Retinal pigment epithelial cell (primary cell): Measurements from ENCODE around the gene MAML3.

ENCODE experiments used
- DNase-seq: peaks from one replicate; pipeline ENCODE4 v3.0.0-alpha.2; 2010; ENCODE audit warnings: low read depth
- H3K4me3 ChIP-seq: 2 replicates; pipeline ENCODE4 v1.5.1; 2011; ENCODE audit warnings: mild to moderate bottlenecking, low read length, control low read depth, moderate library complexity
- CTCF ChIP-seq: conservative IDR thresholded peaks from 2 replicates; pipeline ENCODE4 v1.5.1; 2011; ENCODE audit warnings: low read depth, low read length, control low read depth, inconsistent platforms

Gene MAML3

GRCh38 chr4:140003876-140004548 is 150.0 kb downstream of the MAML3 start:
- no peak for DNase-seq
- H3K4me3 ChIP-seq: peak overlapping the region; percentile 45
- no peak for TF ChIP-seq CTCF

- H3K4me3 ChIP-seq: no peak overlapping the region
- no peak for DNase-seq
- TF ChIP-seq CTCF: no peak
Observed at GRCh38 chr4:140000232-140000631, 153.8 kb downstream of the MAML3 start.

- peak; percentile 63 for DNase-seq
- H3K4me3 ChIP-seq: no peak overlapping the region
- no peak for TF ChIP-seq CTCF
Observed at GRCh38 chr4:139988863-139989765, 164.9 kb downstream of the MAML3 start.

GRCh38 chr4:139987502-139987850 is 166.5 kb downstream of the MAML3 start:
- no peak overlapping the region for H3K4me3 ChIP-seq
- no peak for DNase-seq
- TF ChIP-seq CTCF: no peak

GRCh38 chr4:139986689-139987501 is 167.1 kb downstream of the MAML3 start:
- TF ChIP-seq CTCF: no peak
- H3K4me3 ChIP-seq: no peak overlapping the region
- no peak for DNase-seq

- DNase-seq: no peak
- TF ChIP-seq CTCF: no peak
- no peak overlapping the region for H3K4me3 ChIP-seq
Observed at GRCh38 chr4:139986106-139986505, 167.9 kb downstream of the MAML3 start.
